Stimulated activated naive B cell treated with anti-CD40 and anti-IgM and Interleukin-4, amounts not matched to agents 10 μg/mL and 1 μg/mL and 100 μg/mL, for 72 hours (primary cell): ENCODE measurements around the gene HAP1.
"Not testable (repeated sequence)": the region's sequence is repeated elsewhere in the genome, so short reads cannot be mapped to it uniquely, and the experiment has no call there.

ENCODE experiments used
- ATAC-seq, 2 donors: fragments of 150-1000 bp; cut with Tn5 transposase; replicated peaks; 2 replicates each; pipeline ENCODE4 v1.10.0; 2021; ENCODE audit warnings: moderate library complexity in 1 of 2
- DNase-seq: peaks from one replicate; pipeline ENCODE4 v3.0.0; 2021
- H3K27ac Mint-ChIP-seq: one replicate; pipeline ENCODE4 v1.8.0; 2022; ENCODE audit warnings: mild to moderate bottlenecking, mixed read lengths
- H3K27me3 Mint-ChIP-seq, 2 donors: one replicate each; pipeline ENCODE4 v1.8.0; 2022; ENCODE audit warnings: mixed read lengths in 2 of 2
- H3K36me3 Mint-ChIP-seq, 2 donors: one replicate each; pipeline ENCODE4 v1.8.0; 2022; ENCODE audit warnings: mixed read lengths in 2 of 2, mild to moderate bottlenecking in 1 of 2
- H3K4me1 Mint-ChIP-seq, 2 donors: one replicate each; pipeline ENCODE4 v1.8.0; 2022; ENCODE audit warnings: mixed read lengths in 2 of 2, mild to moderate bottlenecking in 1 of 2
- H3K4me3 Mint-ChIP-seq, 2 donors: one replicate each; pipeline ENCODE4 v1.8.0; 2022; ENCODE audit warnings: mild to moderate bottlenecking in 2 of 2, mixed read lengths in 2 of 2, moderate library complexity in 1 of 2
- H3K9me3 Mint-ChIP-seq, 2 donors: one replicate each; pipeline ENCODE4 v1.8.0; 2022; ENCODE audit warnings: mixed read lengths in 2 of 2, mild to moderate bottlenecking in 1 of 2

HAP1 gene

GRCh38 chr17:41684035-41684434, 50.4 kb downstream of the HAP1 start:
- no peak for DNase-seq
- Mint-ChIP-seq H3K9me3 (no peaks in the 10 kb centered on the region), H3K4me1 (peaks cover 13 to 36% of the 10 kb centered on the region in 2 donors), H3K27me3 (no peaks in the 10 kb centered on the region), H3K27ac (no peak overlapping the region), H3K36me3 (peaks cover 4 to 6% of the 10 kb centered on the region in 2 donors), H3K4me3 (no peak overlapping the region)
- ATAC-seq: no peak

- peaks cover 18 to 36% of the 10 kb centered on the region in 2 donors for H3K4me1 Mint-ChIP-seq
- ATAC-seq (no peak), DNase-seq (no peak)
- no peak overlapping the region for H3K27ac Mint-ChIP-seq
- H3K9me3 Mint-ChIP-seq: no peaks in the 10 kb centered on the region
- no peaks in the 10 kb centered on the region for H3K27me3 Mint-ChIP-seq
- H3K4me3 Mint-ChIP-seq: no peak overlapping the region
- peaks cover 0 to under 1% of the 10 kb centered on the region in 2 donors for H3K36me3 Mint-ChIP-seq
These were observed 50.9 kb downstream of the HAP1 start for GRCh38 chr17:41683441-41684007.

GRCh38 chr17:41682631-41683030, 51.8 kb downstream of the HAP1 start:
- Mint-ChIP-seq H3K4me3 (no peak overlapping the region), H3K4me1 (peaks cover 18 to 34% of the 10 kb centered on the region in 2 donors), H3K9me3 (no peaks in the 10 kb centered on the region), H3K36me3 (no peaks in the 10 kb centered on the region), H3K27ac (peak overlapping the region; percentile 31), H3K27me3 (no peaks in the 10 kb centered on the region)
- DNase-seq (no peak), ATAC-seq (no peak)

GRCh38 chr17:41681776-41682175, 52.7 kb downstream of the HAP1 start:
- H3K27me3 Mint-ChIP-seq: no peaks in the 10 kb centered on the region
- ATAC-seq (no peak), DNase-seq (no peak)
- H3K4me1 Mint-ChIP-seq: peaks cover 19 to 36% of the 10 kb centered on the region in 2 donors
- no peak overlapping the region for H3K27ac Mint-ChIP-seq
- no peaks in the 10 kb centered on the region for H3K36me3 Mint-ChIP-seq
- no peak overlapping the region for H3K4me3 Mint-ChIP-seq
- no peaks in the 10 kb centered on the region for H3K9me3 Mint-ChIP-seq

- DNase-seq (no peak), ATAC-seq (no peak)
- Mint-ChIP-seq H3K4me3 (no peak overlapping the region), H3K27me3 (no peaks in the 10 kb centered on the region), H3K9me3 (peaks cover 4% of the 10 kb centered on the region in 2 donors), H3K36me3 (peaks cover 3 to 4% of the 10 kb centered on the region in 2 donors), H3K4me1 (peaks cover 29 to 46% of the 10 kb centered on the region in 2 donors), H3K27ac (no peak overlapping the region)
These were observed 53.9 kb downstream of the HAP1 start for GRCh38 chr17:41680426-41681040.

GRCh38 chr17:41679740-41680425, 54.6 kb downstream of the HAP1 start:
- Mint-ChIP-seq H3K9me3 (peaks cover 4% of the 10 kb centered on the region in 2 donors), H3K4me1 (peaks cover 30 to 53% of the 10 kb centered on the region in 2 donors), H3K4me3 (peak overlapping the region in 1 of 2 donors; percentile 81), H3K27me3 (no peaks in the 10 kb centered on the region), H3K27ac (peak overlapping the region; percentile 98), H3K36me3 (peaks cover 3 to 4% of the 10 kb centered on the region in 2 donors)
- no peak for DNase-seq
- no peak for ATAC-seq

GRCh38 chr17:41678907-41679739, 55.3 kb downstream of the HAP1 start:
- peaks cover 4% of the 10 kb centered on the region in 2 donors for H3K9me3 Mint-ChIP-seq
- DNase-seq (peak; percentile 63), ATAC-seq (peak; percentile 69 to 73)
- H3K27ac Mint-ChIP-seq: peak overlapping the region; percentile 98
- H3K4me3 Mint-ChIP-seq: peak overlapping the region; percentile 81 to 84
- no peaks in the 10 kb centered on the region for H3K27me3 Mint-ChIP-seq
- peaks cover 3 to 4% of the 10 kb centered on the region in 2 donors for H3K36me3 Mint-ChIP-seq
- peaks cover 32 to 56% of the 10 kb centered on the region in 2 donors for H3K4me1 Mint-ChIP-seq

GRCh38 chr17:41678411-41678906, 56.0 kb downstream of the HAP1 start:
- peaks cover 32 to 56% of the 10 kb centered on the region in 2 donors for H3K4me1 Mint-ChIP-seq
- H3K9me3 Mint-ChIP-seq: peaks cover 4% of the 10 kb centered on the region in 2 donors
- peak; percentile 54 for DNase-seq
- ATAC-seq: peak; percentile 71
- peak overlapping the region; percentile 98 for H3K27ac Mint-ChIP-seq
- H3K4me3 Mint-ChIP-seq: peak overlapping the region; percentile 81 to 84
- H3K36me3 Mint-ChIP-seq: peaks cover 3 to 4% of the 10 kb centered on the region in 2 donors
- no peaks in the 10 kb centered on the region for H3K27me3 Mint-ChIP-seq

GRCh38 chr17:41676058-41676419, 58.4 kb downstream of the HAP1 start:
- peaks cover 4% of the 10 kb centered on the region in 2 donors for H3K9me3 Mint-ChIP-seq
- no peaks in the 10 kb centered on the region for H3K27me3 Mint-ChIP-seq
- peak overlapping the region in 1 of 2 donors; percentile 56 for H3K4me3 Mint-ChIP-seq
- peaks cover 33 to 59% of the 10 kb centered on the region in 2 donors for H3K4me1 Mint-ChIP-seq
- DNase-seq (no peak), ATAC-seq (no peak)
- H3K27ac Mint-ChIP-seq: peak overlapping the region; percentile 51
- H3K36me3 Mint-ChIP-seq: peaks cover 3 to 4% of the 10 kb centered on the region in 2 donors

GRCh38 chr17:41675157-41676057, 59.0 kb downstream of the HAP1 start:
- not testable (repeated sequence) for ATAC-seq, H3K27me3 Mint-ChIP-seq, H3K9me3 Mint-ChIP-seq, H3K36me3 Mint-ChIP-seq, DNase-seq
- peak overlapping the region in 1 of 2 donors; percentile 15 for H3K4me3 Mint-ChIP-seq
- peak overlapping the region; percentile 51 for H3K27ac Mint-ChIP-seq
- peaks cover 35 to 60% of the 10 kb centered on the region in 2 donors for H3K4me1 Mint-ChIP-seq
